Calu3 (cell line): ENCODE results near the gene EME2. TPM values are rescaled to one million over a fixed set of nuclear protein-coding genes. Genes with fewer than 3 reads are reported as not detected.

Experiments
- BruUV-seq: library from RNA; stranded (reverse); fragments of 400-500 nt; replicated peaks from 2 replicates; lab custom pipeline; 2021; lab: Mats Ljungman, UMichigan
- CTCF ChIA-PET: fragments of 300-600 bp; sonication (Branson Sonifier 250); formaldehyde crosslinking; loops from one replicate; lab custom pipeline; 2022; ENCODE audit warnings: antibody characterized with exemption; lab: Charles Lee
- DNase-seq: peaks from one replicate; pipeline ENCODE4 v3.0.0; 2022
- H3K27ac Mint-ChIP-seq: one replicate; pipeline ENCODE4 v1.8.0; 2022; ENCODE audit warnings: mixed read lengths; ENCODE audit not compliant: unreplicated experiment
- H3K27me3 Mint-ChIP-seq: one replicate; pipeline ENCODE4 v1.8.0; 2022; ENCODE audit warnings: mixed read lengths; ENCODE audit not compliant: unreplicated experiment
- H3K36me3 Mint-ChIP-seq: one replicate; pipeline ENCODE4 v1.8.0; 2022; ENCODE audit warnings: mild to moderate bottlenecking, moderate library complexity, mixed read lengths; ENCODE audit not compliant: insufficient read depth, unreplicated experiment
- H3K4me1 Mint-ChIP-seq: one replicate; pipeline ENCODE4 v1.8.0; 2022; ENCODE audit warnings: mild to moderate bottlenecking, low read depth, mixed read lengths; ENCODE audit not compliant: unreplicated experiment
- H3K4me3 Mint-ChIP-seq: one replicate; pipeline ENCODE4 v1.8.0; 2022; ENCODE audit warnings: mild to moderate bottlenecking, low read depth, moderate library complexity, mixed read lengths; ENCODE audit not compliant: unreplicated experiment
- H3K9me3 Mint-ChIP-seq: one replicate; pipeline ENCODE4 v1.8.0; 2022; ENCODE audit warnings: low read depth, mixed read lengths; ENCODE audit not compliant: unreplicated experiment
- intact Hi-C: fragments of 100-400 bp; cut with micrococcal nuclease; formaldehyde crosslinking; loops from one replicate; pipeline ENCODE4 v1.10.0; 2022; ENCODE audit not compliant: unreplicated experiment
- total RNA-seq: library from RNA; stranded (reverse); gene quantifications from 2 replicates; pipeline ENCODE4 v1.2.3, GENCODE V29; 2022
- TF ChIP-seq, protein P1 (sequence below): fragments of 200-600 bp; IDR thresholded peaks from one replicate; pipeline ENCODE4 v1.8.0; 2022; ENCODE audit warnings: antibody characterized with exemption; ENCODE audit not compliant: unreplicated experiment

The EME2 gene
- total RNA-seq, 1 experiment from 2014 or later = 30.8 TPM

DNA sequence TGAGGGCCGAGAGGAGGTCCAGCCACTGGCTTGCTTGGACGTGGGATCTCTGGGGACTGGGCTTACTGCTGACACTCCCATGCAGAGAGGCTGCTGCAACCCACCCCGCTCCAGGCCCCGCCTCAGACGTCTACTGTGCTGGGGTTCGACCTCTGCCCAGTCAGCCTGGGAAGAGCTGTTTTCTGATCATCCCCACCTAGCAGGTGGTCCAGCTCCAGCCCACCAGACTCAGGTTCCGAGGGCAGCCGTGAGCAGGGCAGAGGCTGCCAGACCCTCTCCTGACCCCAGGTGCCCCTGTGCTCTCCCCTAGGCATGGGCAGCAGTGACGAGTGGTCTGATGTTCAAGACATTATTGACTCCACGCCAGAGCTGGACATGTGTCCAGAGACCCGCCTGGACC, 24.7 kb upstream of the EME2 start:
- no peak for DNase-seq
- Mint-ChIP-seq H3K27ac (no peak overlapping the region), H3K4me1 (no peaks in the 10 kb centered on the region), H3K9me3 (no peaks in the 10 kb centered on the region), H3K27me3 (no peaks in the 10 kb centered on the region), H3K36me3 (peaks cover 53% of the 10 kb centered on the region), H3K4me3 (no peak overlapping the region)
- CTCF ChIA-PET = no interaction called here
- intact Hi-C loops = no loop called here
- no TSS peak for BruUV-seq
- TF ChIP-seq, protein P1, sequence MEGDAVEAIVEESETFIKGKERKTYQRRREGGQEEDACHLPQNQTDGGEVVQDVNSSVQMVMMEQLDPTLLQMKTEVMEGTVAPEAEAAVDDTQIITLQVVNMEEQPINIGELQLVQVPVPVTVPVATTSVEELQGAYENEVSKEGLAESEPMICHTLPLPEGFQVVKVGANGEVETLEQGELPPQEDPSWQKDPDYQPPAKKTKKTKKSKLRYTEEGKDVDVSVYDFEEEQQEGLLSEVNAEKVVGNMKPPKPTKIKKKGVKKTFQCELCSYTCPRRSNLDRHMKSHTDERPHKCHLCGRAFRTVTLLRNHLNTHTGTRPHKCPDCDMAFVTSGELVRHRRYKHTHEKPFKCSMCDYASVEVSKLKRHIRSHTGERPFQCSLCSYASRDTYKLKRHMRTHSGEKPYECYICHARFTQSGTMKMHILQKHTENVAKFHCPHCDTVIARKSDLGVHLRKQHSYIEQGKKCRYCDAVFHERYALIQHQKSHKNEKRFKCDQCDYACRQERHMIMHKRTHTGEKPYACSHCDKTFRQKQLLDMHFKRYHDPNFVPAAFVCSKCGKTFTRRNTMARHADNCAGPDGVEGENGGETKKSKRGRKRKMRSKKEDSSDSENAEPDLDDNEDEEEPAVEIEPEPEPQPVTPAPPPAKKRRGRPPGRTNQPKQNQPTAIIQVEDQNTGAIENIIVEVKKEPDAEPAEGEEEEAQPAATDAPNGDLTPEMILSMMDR = no peak

- TF ChIP-seq, protein P1 = no peak
- H3K9me3 Mint-ChIP-seq = no peaks in the 10 kb centered on the region
- no peaks in the 10 kb centered on the region for H3K4me1 Mint-ChIP-seq
- H3K36me3 Mint-ChIP-seq = peaks cover 43% of the 10 kb centered on the region
- DNase-seq = no peak
- H3K27ac Mint-ChIP-seq = no peak overlapping the region
- intact Hi-C loops = no loop called here
- no TSS peak for BruUV-seq
- no peak overlapping the region for H3K4me3 Mint-ChIP-seq
- CTCF ChIA-PET = no interaction called here
- H3K27me3 Mint-ChIP-seq = no peaks in the 10 kb centered on the region
Measured at GRCh38 chr16:1749152-1750117, 23.2 kb upstream of the EME2 start.

DNA sequence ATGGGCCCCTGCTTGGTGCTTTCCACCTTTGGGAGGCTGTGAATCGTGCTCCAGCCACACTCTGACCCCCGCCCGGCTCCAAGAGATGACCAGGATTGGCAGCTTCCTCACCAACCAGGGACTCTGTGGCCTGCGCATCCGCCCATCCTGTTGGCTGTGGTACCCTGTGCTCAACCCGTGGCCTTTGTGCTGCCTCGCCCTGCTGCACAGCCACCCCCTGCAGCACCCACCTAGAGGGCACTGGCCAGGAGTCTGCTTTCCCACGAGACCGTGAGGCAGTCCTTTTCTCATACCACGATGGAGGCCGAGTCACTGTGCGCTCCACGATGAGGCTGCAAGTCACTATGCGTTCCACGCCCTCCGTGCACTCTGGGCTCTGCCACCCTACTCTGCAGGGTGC, 20.7 kb upstream of the EME2 start:
- BruUV-seq = no TSS peak
- Mint-ChIP-seq H3K4me1 (no peaks in the 10 kb centered on the region), H3K4me3 (no peak overlapping the region), H3K36me3 (peaks cover 48% of the 10 kb centered on the region), H3K27ac (no peak overlapping the region), H3K27me3 (no peaks in the 10 kb centered on the region), H3K9me3 (no peaks in the 10 kb centered on the region)
- intact Hi-C loops = no loop called here
- CTCF ChIA-PET = no interaction called here
- no peak for DNase-seq
- TF ChIP-seq, protein P1 = no peak

DNA sequence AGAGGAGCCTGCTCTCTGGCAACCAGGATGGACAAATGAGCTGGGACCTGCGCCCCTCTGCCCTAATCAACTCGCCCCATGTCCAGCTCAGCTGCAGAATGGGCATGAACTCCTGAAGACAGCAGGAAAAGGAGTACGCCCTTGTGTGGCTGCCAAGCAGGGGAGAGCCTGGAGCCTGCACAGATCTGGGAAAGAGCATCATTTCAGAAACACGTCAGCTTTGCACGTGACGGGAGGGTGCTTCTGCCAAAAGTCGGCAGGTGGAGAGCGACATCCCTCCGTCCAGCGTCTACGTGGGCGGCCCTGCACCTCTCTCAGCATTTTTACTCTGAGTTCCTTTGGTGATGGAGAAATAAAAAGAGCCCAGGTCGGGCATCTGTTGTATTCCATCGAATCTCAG, 19.8 kb upstream of the EME2 start:
- CTCF ChIA-PET = no interaction called here
- Mint-ChIP-seq H3K9me3 (no peaks in the 10 kb centered on the region), H3K4me3 (no peak overlapping the region), H3K27me3 (no peaks in the 10 kb centered on the region), H3K27ac (no peak overlapping the region), H3K4me1 (no peaks in the 10 kb centered on the region), H3K36me3 (peaks cover 47% of the 10 kb centered on the region)
- BruUV-seq = no TSS peak
- DNase-seq = no peak
- intact Hi-C loops = no loop called here
- TF ChIP-seq, protein P1 = no peak
